ENCODE results near the gene NXPH3. TPM values are rescaled to one million over a fixed set of nuclear protein-coding genes. Genes with fewer than 3 reads are reported as not detected.

NXPH3 gene
- total RNA-seq, 1 experiment from 2014 or later: 0.10 TPM

GRCh38 chr17:49543860-49544259, 31.8 kb upstream of the NXPH3 start:
- no peak for ATAC-seq
- RAD21 ChIA-PET (ENCODE audit: low non-redundant PET in 1 of 2, low total read pairs in 2 of 2, uncharacterized antibody in 2 of 2, unreplicated experiment in 2 of 2): no interaction called here
- H4K20me1 ChIP-seq (ENCODE audit: insufficient read depth): no peaks in the 10 kb centered on the region
- no peaks in the 10 kb centered on the region; a peak in 1 of 4 replicates for H3K9me3 ChIP-seq (ENCODE audit: control insufficient read depth in 1 of 2, insufficient read depth in 1 of 2, low read depth in 1 of 2, low read length in 2 of 2)
- no peaks in the 10 kb centered on the region for H3K4me1 ChIP-seq (ENCODE audit: control insufficient read depth in 1 of 2, insufficient read depth in 2 of 2, low read length in 2 of 2)
- no peak overlapping the region for H3K4me3 ChIP-seq (replicated peaks in 1 of 2; ENCODE audit: low read depth in 1 of 2, low read length in 2 of 2)
- no peaks in the 10 kb centered on the region for H3K36me3 ChIP-seq (ENCODE audit: control insufficient read depth in 1 of 2, insufficient read depth in 2 of 2, low read length in 2 of 2)
- BruUV-seq (replicated peaks): no TSS peak
- H3K4me2 ChIP-seq (ENCODE audit: low read length): no peak overlapping the region
- no peaks in the 10 kb centered on the region for H3K9me2 ChIP-seq (ENCODE audit: insufficient read depth)
- POLR2A ChIA-PET: no interaction called here
- no peak overlapping the region for H3K27ac ChIP-seq (ENCODE audit: low read depth, low read length)
- H2AFZ ChIP-seq (ENCODE audit: low read depth, low read length, poor library complexity, severe bottlenecking): no peak overlapping the region
- intact Hi-C loops (cut with micrococcal nuclease): no loop called here
- H3K9ac ChIP-seq (ENCODE audit: low read length): no peak overlapping the region
- no peak for DNase-seq (ENCODE audit: low read depth, low spot score)
- no peaks in the 10 kb centered on the region for H3K79me2 ChIP-seq (ENCODE audit: insufficient read depth, low read length)
- no peak for TF ChIP-seq EGR1 (IDR thresholded peaks at IDR 0.05; ENCODE audit: low read depth)
- TF ChIP-seq ZFX (IDR thresholded peaks at IDR 0.05): no peak
- TF ChIP-seq RAD21 (IDR thresholded peaks at IDR 0.05; ENCODE audit: low read depth): no peak
- TF ChIP-seq EZH2phosphoT487 (IDR thresholded peaks at IDR 0.05; ENCODE audit: borderline replicate concordance): no peak
- CTCF ChIA-PET: interaction anchor here (2.1 kb wide), 1 partner anchor 12 kb away, joined by 9 read pairs; no protein-coding TSS in a partner anchor
- H3K27me3 ChIP-seq (ENCODE audit: insufficient read depth, low read length): no peaks in the 10 kb centered on the region; the same call in 1 of the 2 replicates

- intact Hi-C loops (cut with micrococcal nuclease): no loop called here
- TF ChIP-seq POLR2A (IDR thresholded peaks at IDR 0.05; ENCODE audit: borderline replicate concordance, extremely low read depth, insufficient read depth, insufficient read length) (no peak), JUND (IDR thresholded peaks at IDR 0.05) (no peak), ZFX (IDR thresholded peaks at IDR 0.05) (no peak), ATF3 (IDR thresholded peaks at IDR 0.05) (no peak), CTCF (IDR thresholded peaks at IDR 0.05 in 2 of 3, conservative IDR thresholded peaks at IDR 0.05 in 1 of 3; ENCODE audit: borderline replicate concordance in 1 of 3, insufficient read depth in 1 of 3, low read depth in 2 of 3, low read length in 2 of 3) (no peak), ZNF274 (IDR thresholded peaks at IDR 0.05; ENCODE audit: low read depth, low read length) (no peak), YY1 (IDR thresholded peaks at IDR 0.05; ENCODE audit: extremely low read depth, insufficient replicate concordance, low read depth, low read length) (no peak), TCF7L2 (IDR thresholded peaks at IDR 0.05; ENCODE audit: borderline replicate concordance, extremely low read depth, insufficient read depth, insufficient read length) (no peak), ZBTB33 (IDR thresholded peaks at IDR 0.05; ENCODE audit: extremely low read depth, insufficient replicate concordance, low read length) (no peak), SP1 (IDR thresholded peaks at IDR 0.05; ENCODE audit: low read depth) (no peak), RAD21 (IDR thresholded peaks at IDR 0.05; ENCODE audit: low read depth) (no peak), CEBPB (IDR thresholded peaks at IDR 0.05; ENCODE audit: low read depth) (no peak), SIN3A (IDR thresholded peaks at IDR 0.05; ENCODE audit: low read depth) (no peak)
These were observed 30.5 kb upstream of the NXPH3 start for GRCh38 chr17:49545007-49545660.

More at GRCh38 chr17:49545007-49545660, 30.5 kb upstream of the NXPH3 start:
- no peak overlapping the region for H3K27ac ChIP-seq (ENCODE audit: low read depth, low read length)
- POLR2A ChIA-PET: no interaction called here
- no peak for ATAC-seq
- no peaks in the 10 kb centered on the region for H3K36me3 ChIP-seq (ENCODE audit: control insufficient read depth in 1 of 2, insufficient read depth in 2 of 2, low read length in 2 of 2)
- H4K20me1 ChIP-seq (ENCODE audit: insufficient read depth): no peaks in the 10 kb centered on the region
- no peaks in the 10 kb centered on the region for H3K79me2 ChIP-seq (ENCODE audit: insufficient read depth, low read length)
- BruUV-seq (replicated peaks): no TSS peak
- H2AFZ ChIP-seq (ENCODE audit: low read depth, low read length, poor library complexity, severe bottlenecking): no peak overlapping the region
- RAD21 ChIA-PET (ENCODE audit: low non-redundant PET in 1 of 2, low total read pairs in 2 of 2, uncharacterized antibody in 2 of 2, unreplicated experiment in 2 of 2): no interaction called here
- no peaks in the 10 kb centered on the region for H3K9me2 ChIP-seq (ENCODE audit: insufficient read depth)
- H3K4me3 ChIP-seq (replicated peaks in 1 of 2; ENCODE audit: low read depth in 1 of 2, low read length in 2 of 2): no peak overlapping the region
- H3K4me2 ChIP-seq (ENCODE audit: low read length): no peak overlapping the region
- no peaks in the 10 kb centered on the region; the same call in 1 of the 2 replicates for H3K27me3 ChIP-seq (ENCODE audit: insufficient read depth, low read length)
- H3K9me3 ChIP-seq (ENCODE audit: control insufficient read depth in 1 of 2, insufficient read depth in 1 of 2, low read depth in 1 of 2, low read length in 2 of 2): no peaks in the 10 kb centered on the region; a peak in 1 of 4 replicates
- CTCF ChIA-PET: interaction anchor here (1.0 to 2.2 kb wide), 2 partner anchors 12 to 138 kb away, joined by 4 to 8 read pairs; no protein-coding TSS in a partner anchor
- H3K9ac ChIP-seq (ENCODE audit: low read length): no peak overlapping the region
- no peaks in the 10 kb centered on the region for H3K4me1 ChIP-seq (ENCODE audit: control insufficient read depth in 1 of 2, insufficient read depth in 2 of 2, low read length in 2 of 2)
- no peak for DNase-seq (ENCODE audit: low read depth, low spot score)

Measured in HCT116 (cell line).